Neural crest cell (in vitro differentiated cells): Measurements from ENCODE around the gene OR8U1. TPM values are rescaled to one million over a fixed set of nuclear protein-coding genes. Genes with fewer than 3 reads are reported as not detected.
A peak's percentile ranks its signal among the peaks of the same experiment; 100 is the strongest.

ENCODE experiments used
- DNase-seq: peaks from one replicate; pipeline ENCODE4 v3.0.0; 2021; ENCODE audit warnings: low read depth, mixed read lengths, low spot score
- H3K27ac Mint-ChIP-seq: one replicate; pipeline ENCODE4 v1.8.0; 2021; ENCODE audit warnings: mild to moderate bottlenecking, mixed read lengths; ENCODE audit not compliant: unreplicated experiment
- H3K27me3 Mint-ChIP-seq: 2 replicates; pipeline ENCODE4 v1.8.0; 2021; ENCODE audit warnings: low read depth, mild to moderate bottlenecking, mixed read lengths
- H3K36me3 Mint-ChIP-seq: 2 replicates; pipeline ENCODE4 v1.8.0; 2021; ENCODE audit warnings: low read depth, mild to moderate bottlenecking, mixed read lengths
- H3K4me1 Mint-ChIP-seq: 2 replicates; pipeline ENCODE4 v1.8.0; 2021; ENCODE audit warnings: mixed read lengths
- H3K4me3 Mint-ChIP-seq: one replicate; pipeline ENCODE4 v1.8.0; 2021; ENCODE audit warnings: mild to moderate bottlenecking, mixed read lengths
- H3K9me3 Mint-ChIP-seq: 2 replicates; pipeline ENCODE4 v1.8.0; 2021; ENCODE audit warnings: mixed read lengths
- CTCF ChIP-seq: fragments of 200-600 bp; sonication (generic); conservative IDR thresholded peaks from 2 replicates; pipeline ENCODE4 v1.5.0; 2021; ENCODE audit warnings: antibody characterized with exemption, mild to moderate bottlenecking
- long read RNA-seq: library from polyadenylated mRNA; unstranded; transcript quantifications from one replicate; pipeline ENCODE4 v2.0.0, GENCODE V29; 2020
- total RNA-seq: library from RNA; stranded (reverse); gene quantifications from 2 replicates; pipeline ENCODE4 v1.2.1, GENCODE V29; 2021

OR8U1 gene
- not detected in 2 replicates for total RNA-seq
- long read RNA-seq: 0 reads

GRCh38 chr11:56375324-56375723 lies at the start of gene OR8U1:
TSS of gene OR8U1 (plus strand) at chr11:56375624. CDS start at chr11:56375624, 0 bp downstream.
- Mint-ChIP-seq H3K4me3 (no peak within 1 kb of the TSS), H3K9me3 (no peaks in the 10 kb centered on the region), H3K36me3 (no peaks in the 10 kb centered on the region), H3K4me1 (no peaks in the 10 kb centered on the region), H3K27me3 (no peaks in the 10 kb centered on the region), H3K27ac (no peak within 1 kb of the TSS)
- DNase-seq: no peak
- no peak for TF ChIP-seq CTCF

- Mint-ChIP-seq H3K27me3 (no peaks in the 10 kb centered on the region), H3K9me3 (no peaks in the 10 kb centered on the region), H3K27ac (no peak overlapping the region), H3K36me3 (no peaks in the 10 kb centered on the region), H3K4me1 (peaks cover 14% of the 10 kb centered on the region), H3K4me3 (no peak overlapping the region)
- no peak for TF ChIP-seq CTCF
- DNase-seq: no peak
Measured at GRCh38 chr11:56331861-56332491, 43.4 kb upstream of the OR8U1 start.

GRCh38 chr11:56333156-56333555 lies 42.3 kb upstream of the OR8U1 start:
- H3K27me3 Mint-ChIP-seq: no peaks in the 10 kb centered on the region
- peaks cover 14% of the 10 kb centered on the region for H3K4me1 Mint-ChIP-seq
- DNase-seq: no peak
- no peak overlapping the region for H3K4me3 Mint-ChIP-seq
- no peaks in the 10 kb centered on the region for H3K9me3 Mint-ChIP-seq
- peak overlapping the region; percentile 70 for H3K27ac Mint-ChIP-seq
- no peaks in the 10 kb centered on the region for H3K36me3 Mint-ChIP-seq
- no peak for TF ChIP-seq CTCF

- Mint-ChIP-seq H3K4me3 (no peak overlapping the region), H3K9me3 (peaks cover 9% of the 10 kb centered on the region)
- TF ChIP-seq CTCF: no peak
Measured at GRCh38 chr11:56340289-56340688, 35.1 kb upstream of the OR8U1 start.

GRCh38 chr11:56345739-56346138 lies 29.7 kb upstream of the OR8U1 start, which contains the start of gene OR8K1:
TSS of gene OR8K1 (plus strand) at chr11:56346039. CDS start at chr11:56346039, 0 bp downstream.
- DNase-seq: no peak
- no peaks in the 10 kb centered on the region for H3K27me3 Mint-ChIP-seq
- H3K9me3 Mint-ChIP-seq: peaks cover 3% of the 10 kb centered on the region
- H3K36me3 Mint-ChIP-seq: no peaks in the 10 kb centered on the region
- no peak for TF ChIP-seq CTCF
- H3K4me3 Mint-ChIP-seq: no peak within 1 kb of the TSS
- no peak within 1 kb of the TSS for H3K27ac Mint-ChIP-seq
- H3K4me1 Mint-ChIP-seq: no peaks in the 10 kb centered on the region

More at GRCh38 chr11:56340289-56340688, 35.1 kb upstream of the OR8U1 start:
- H3K27me3 Mint-ChIP-seq: no peaks in the 10 kb centered on the region
- no peak overlapping the region for H3K27ac Mint-ChIP-seq
- no peaks in the 10 kb centered on the region for H3K36me3 Mint-ChIP-seq
- H3K4me1 Mint-ChIP-seq: no peaks in the 10 kb centered on the region
- no peak for DNase-seq
